MM.1S (cell line): ENCODE results near the gene FXYD2.

Experiments
- EZH2phosphoT487 ChIP-seq: fragments of 300-600 bp; sonication (generic); IDR thresholded peaks from 2 replicates; pipeline ENCODE4 v1.6.1; 2018; ENCODE audit warnings: antibody characterized with exemption, low read length
- TF ChIP-seq, protein P1 (sequence below): fragments of 300-600 bp; sonication (generic); IDR thresholded peaks from 2 replicates; pipeline ENCODE4 v1.5.1; 2016; ENCODE audit warnings: antibody characterized with exemption, low read length, mixed read lengths

DNA sequence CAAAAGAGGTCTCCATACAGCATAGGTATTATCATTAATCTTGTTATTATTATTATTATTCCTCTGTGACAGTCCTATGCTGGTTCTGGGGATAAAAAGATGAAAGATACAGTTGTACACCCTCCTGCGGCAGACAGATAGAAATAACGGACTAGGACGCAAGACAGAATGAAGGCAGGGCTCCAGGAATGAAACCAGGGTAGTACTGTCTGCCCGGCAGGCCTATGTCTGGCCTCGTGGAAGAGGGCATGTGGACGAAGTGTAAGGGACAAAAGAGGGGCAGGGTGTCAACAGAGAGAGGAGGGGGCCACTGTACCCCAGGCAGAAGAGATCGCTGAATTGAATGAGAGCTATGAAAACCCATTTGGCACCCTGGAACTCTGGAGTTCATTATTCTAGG, 52.7 kb downstream of the FXYD2 start:
- TF ChIP-seq, protein P1, sequence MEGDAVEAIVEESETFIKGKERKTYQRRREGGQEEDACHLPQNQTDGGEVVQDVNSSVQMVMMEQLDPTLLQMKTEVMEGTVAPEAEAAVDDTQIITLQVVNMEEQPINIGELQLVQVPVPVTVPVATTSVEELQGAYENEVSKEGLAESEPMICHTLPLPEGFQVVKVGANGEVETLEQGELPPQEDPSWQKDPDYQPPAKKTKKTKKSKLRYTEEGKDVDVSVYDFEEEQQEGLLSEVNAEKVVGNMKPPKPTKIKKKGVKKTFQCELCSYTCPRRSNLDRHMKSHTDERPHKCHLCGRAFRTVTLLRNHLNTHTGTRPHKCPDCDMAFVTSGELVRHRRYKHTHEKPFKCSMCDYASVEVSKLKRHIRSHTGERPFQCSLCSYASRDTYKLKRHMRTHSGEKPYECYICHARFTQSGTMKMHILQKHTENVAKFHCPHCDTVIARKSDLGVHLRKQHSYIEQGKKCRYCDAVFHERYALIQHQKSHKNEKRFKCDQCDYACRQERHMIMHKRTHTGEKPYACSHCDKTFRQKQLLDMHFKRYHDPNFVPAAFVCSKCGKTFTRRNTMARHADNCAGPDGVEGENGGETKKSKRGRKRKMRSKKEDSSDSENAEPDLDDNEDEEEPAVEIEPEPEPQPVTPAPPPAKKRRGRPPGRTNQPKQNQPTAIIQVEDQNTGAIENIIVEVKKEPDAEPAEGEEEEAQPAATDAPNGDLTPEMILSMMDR, result no peak
- no peak for TF ChIP-seq EZH2phosphoT487
